ENCODE data around the gene SLC9A8.

DNA sequence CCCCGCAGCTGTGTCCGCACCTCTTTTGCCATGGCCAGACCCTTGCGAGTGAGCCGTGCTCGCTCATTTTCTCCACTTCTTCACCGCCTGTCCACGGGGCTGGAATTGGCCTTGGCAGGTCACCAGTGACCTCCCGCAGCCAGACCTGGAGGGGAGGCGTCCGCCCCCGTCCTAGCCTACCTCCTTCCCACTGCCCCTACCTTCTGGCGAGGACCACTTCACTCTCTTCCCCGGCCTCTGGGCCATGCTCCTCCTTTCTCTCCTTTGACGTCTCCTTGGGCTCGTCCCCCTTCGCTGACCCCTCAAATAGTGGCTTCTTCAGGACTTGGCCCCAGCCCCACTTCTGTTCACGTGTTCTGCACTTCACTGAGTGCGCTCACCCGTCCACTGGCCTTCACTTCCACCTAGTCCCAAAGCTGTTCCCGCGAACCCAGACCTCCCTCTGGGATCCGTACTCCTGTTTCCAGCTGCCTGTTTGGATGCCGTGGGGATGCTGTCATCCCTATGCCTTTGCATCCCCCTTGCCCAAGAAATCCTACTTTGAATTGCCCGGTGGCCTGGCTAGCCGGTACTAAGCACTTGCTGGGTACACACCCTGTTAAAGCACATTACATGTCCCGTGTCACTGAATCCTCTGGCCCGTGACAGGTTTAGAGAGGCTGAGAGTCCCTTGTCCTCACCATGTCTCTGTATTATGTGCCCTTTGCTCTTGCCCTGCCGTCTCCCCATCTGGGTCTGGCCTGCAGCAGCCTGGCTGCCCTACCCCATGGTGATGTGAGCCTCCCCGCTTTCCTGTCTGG is 69.7 kb downstream of the SLC9A8 start:
- TF ChIP-seq CTCF (IDR thresholded peaks at IDR 0.05; ENCODE audit: insufficient read depth, low read length, poor library complexity, severe bottlenecking): no peak
- TF ChIP-seq EZH2phosphoT487 (conservative IDR thresholded peaks at IDR 0.05; ENCODE audit: low read length): no peak
